DND-41 (cell line): ENCODE results near the gene MAP3K10.

ENCODE experiments used
- ATAC-seq: fragments of 200-7000 bp; cut with Tn5 transposase; 3 replicates; pipeline ENCODE4 v1.9.1; 2021; ENCODE audit warnings: low read depth; ENCODE audit not compliant: insufficient read depth
- DNase-seq: peaks from one replicate; pipeline ENCODE4 v3.0.0-alpha.2; 2020
- H2AFZ ChIP-seq: 2 replicates; pipeline ENCODE4 v1.6.0; 2012; ENCODE audit warnings: low read depth, low read length
- H3K27ac ChIP-seq: 2 replicates; pipeline ENCODE4 v1.5.1; 2012; ENCODE audit warnings: low read length, inconsistent platforms
- H3K27me3 ChIP-seq: fragments of 200-600 bp; sonication (generic); 2 replicates; pipeline ENCODE4 v1.6.0; 2012; ENCODE audit warnings: low read length, mild to moderate bottlenecking, inconsistent platforms; ENCODE audit not compliant: insufficient read depth, poor library complexity
- H3K36me3 ChIP-seq: 2 replicates; pipeline ENCODE4 v1.5.1; 2012; ENCODE audit warnings: low read length, inconsistent platforms; ENCODE audit not compliant: insufficient read depth
- H3K4me1 ChIP-seq: 2 replicates; pipeline ENCODE4 v1.5.1; 2012; ENCODE audit warnings: mild to moderate bottlenecking, low read length; ENCODE audit not compliant: insufficient read depth
- H3K4me2 ChIP-seq: 2 replicates; pipeline ENCODE4 v1.6.0; 2012; ENCODE audit warnings: mild to moderate bottlenecking, moderate library complexity, low read length, inconsistent platforms; ENCODE audit not compliant: insufficient read depth
- H3K4me3 ChIP-seq, 2 experiments: fragments of 200-600 bp in 1 of 2; shearing (Covaris generic) in 1 of 2; 2 replicates each; pipeline ENCODE4 v1.5.1; 2012 to 2016; ENCODE audit warnings: inconsistent platforms in 2 of 2, low read length in 2 of 2, mild to moderate bottlenecking in 2 of 2, low read depth in 1 of 2, moderate library complexity in 1 of 2
- H3K79me2 ChIP-seq: 2 replicates; pipeline ENCODE4 v1.6.0; 2012; ENCODE audit warnings: low read length, inconsistent platforms; ENCODE audit not compliant: insufficient read depth
- H3K9ac ChIP-seq: 2 replicates; pipeline ENCODE4 v1.6.0; 2012; ENCODE audit warnings: low read depth, mild to moderate bottlenecking, inconsistent platforms, low read length, moderate library complexity
- H3K9me3 ChIP-seq: 2 replicates; pipeline ENCODE4 v1.5.1; 2012; ENCODE audit warnings: low read length, moderate library complexity, mild to moderate bottlenecking, inconsistent platforms; ENCODE audit not compliant: insufficient read depth, severe bottlenecking
- H4K20me1 ChIP-seq: 2 replicates; pipeline ENCODE4 v1.6.0; 2012; ENCODE audit warnings: low read length; ENCODE audit not compliant: insufficient read depth
- CTCF ChIP-seq: IDR thresholded peaks from 2 replicates; pipeline ENCODE4 v1.5.1; 2012; ENCODE audit warnings: borderline replicate concordance, low read length, moderate library complexity, mild to moderate bottlenecking; ENCODE audit not compliant: poor library complexity, severe bottlenecking; ENCODE audit errors: extremely low read depth
- EZH2 ChIP-seq: IDR thresholded peaks from 3 replicates; pipeline ENCODE4 v1.6.1; 2012; ENCODE audit warnings: borderline replicate concordance, low read depth, mild to moderate bottlenecking, moderate library complexity, low read length, inconsistent platforms; ENCODE audit not compliant: severe bottlenecking

MAP3K10 gene

GRCh38 chr19:40174092-40174491 is 17.1 kb upstream of the MAP3K10 start:
- H3K79me2 ChIP-seq, result no peaks in the 10 kb centered on the region
- H3K4me3 ChIP-seq, result no peak overlapping the region
- H3K27me3 ChIP-seq, result no peaks in the 10 kb centered on the region
- no peaks in the 10 kb centered on the region for H3K36me3 ChIP-seq
- H3K9me3 ChIP-seq, result no peaks in the 10 kb centered on the region
- no peaks in the 10 kb centered on the region for H3K4me1 ChIP-seq
- DNase-seq (no peak), ATAC-seq (no peak)
- H4K20me1 ChIP-seq, result no peaks in the 10 kb centered on the region
- TF ChIP-seq EZH2, result no peak
- no peak for TF ChIP-seq CTCF
- H3K27ac ChIP-seq, result no peak overlapping the region
- H3K9ac ChIP-seq, result no peak overlapping the region
- H2AFZ ChIP-seq, result no peak overlapping the region
- H3K4me2 ChIP-seq, result no peak overlapping the region

- Histone ChIP-seq H3K36me3 (no peaks in the 10 kb centered on the region), H3K9ac (no peak overlapping the region), H3K4me3 (no peak overlapping the region), H3K79me2 (no peaks in the 10 kb centered on the region), H3K9me3 (no peaks in the 10 kb centered on the region), H3K27me3 (no peaks in the 10 kb centered on the region), H4K20me1 (no peaks in the 10 kb centered on the region), H2AFZ (no peak overlapping the region), H3K27ac (no peak overlapping the region), H3K4me2 (no peak overlapping the region), H3K4me1 (no peaks in the 10 kb centered on the region)
- ATAC-seq, result no peak
- DNase-seq, result no peak
- TF ChIP-seq EZH2 (no peak), CTCF (no peak)
Observed at GRCh38 chr19:40175820-40176219, 15.4 kb upstream of the MAP3K10 start.

- no peak for DNase-seq
- Histone ChIP-seq H4K20me1 (no peaks in the 10 kb centered on the region), H3K79me2 (no peaks in the 10 kb centered on the region), H3K27me3 (no peaks in the 10 kb centered on the region), H3K9ac (no peak overlapping the region), H2AFZ (no peak overlapping the region), H3K4me1 (no peaks in the 10 kb centered on the region), H3K4me3 (no peak overlapping the region), H3K36me3 (no peaks in the 10 kb centered on the region), H3K27ac (no peak overlapping the region), H3K9me3 (no peaks in the 10 kb centered on the region), H3K4me2 (no peak overlapping the region)
- no peak for TF ChIP-seq CTCF
- ATAC-seq, result no peak
Observed at GRCh38 chr19:40177286-40178070, 13.7 kb upstream of the MAP3K10 start.
